ENCODE data around the gene PDK2. TPM values are rescaled to one million over a fixed set of nuclear protein-coding genes. Genes with fewer than 3 reads are reported as not detected.
A peak's percentile ranks its signal among the peaks of the same experiment; 100 is the strongest.

The PDK2 gene
- total RNA-seq, 1 donor from 2014 or later, result 17.5 TPM

DNA sequence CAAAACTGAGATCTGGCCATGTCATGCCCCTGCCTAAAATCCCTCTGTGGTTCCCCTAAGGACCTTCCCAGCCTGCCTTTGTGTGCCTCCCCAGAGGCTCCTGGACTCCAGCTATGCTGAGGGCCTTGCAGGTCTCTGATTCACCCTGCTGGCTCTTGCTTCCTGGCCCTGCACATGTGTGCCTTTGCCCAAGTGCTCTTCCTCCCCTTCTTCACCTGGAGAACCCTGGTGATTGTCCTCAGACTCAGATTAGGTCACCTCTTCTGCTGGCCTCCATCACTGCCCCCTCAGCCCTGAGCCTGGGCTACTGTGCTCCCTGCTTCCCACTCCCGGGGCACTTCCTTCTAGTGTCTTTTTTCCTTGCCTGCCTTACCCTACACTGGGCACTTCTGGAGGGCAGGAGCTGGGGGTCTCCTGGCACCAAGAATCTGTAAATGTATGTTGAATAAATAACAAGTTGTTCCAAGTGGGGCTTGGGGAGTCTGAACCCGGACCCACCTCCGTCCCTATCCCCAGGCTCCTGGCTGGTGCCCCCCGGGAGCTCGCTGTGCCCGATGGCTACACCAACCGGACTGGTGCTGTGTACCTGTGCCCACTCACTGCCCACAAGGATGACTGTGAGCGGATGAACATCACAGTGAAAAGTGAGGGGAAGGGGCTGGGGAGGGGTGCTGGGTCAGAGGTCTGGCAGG, 31.4 kb upstream of the PDK2 start:
- DNase-seq (ENCODE audit: low read depth), result no peak
- H3K4me3 ChIP-seq (ENCODE audit: low read depth, low read length), result peak overlapping the region; percentile 10
- TF ChIP-seq, protein P1, sequence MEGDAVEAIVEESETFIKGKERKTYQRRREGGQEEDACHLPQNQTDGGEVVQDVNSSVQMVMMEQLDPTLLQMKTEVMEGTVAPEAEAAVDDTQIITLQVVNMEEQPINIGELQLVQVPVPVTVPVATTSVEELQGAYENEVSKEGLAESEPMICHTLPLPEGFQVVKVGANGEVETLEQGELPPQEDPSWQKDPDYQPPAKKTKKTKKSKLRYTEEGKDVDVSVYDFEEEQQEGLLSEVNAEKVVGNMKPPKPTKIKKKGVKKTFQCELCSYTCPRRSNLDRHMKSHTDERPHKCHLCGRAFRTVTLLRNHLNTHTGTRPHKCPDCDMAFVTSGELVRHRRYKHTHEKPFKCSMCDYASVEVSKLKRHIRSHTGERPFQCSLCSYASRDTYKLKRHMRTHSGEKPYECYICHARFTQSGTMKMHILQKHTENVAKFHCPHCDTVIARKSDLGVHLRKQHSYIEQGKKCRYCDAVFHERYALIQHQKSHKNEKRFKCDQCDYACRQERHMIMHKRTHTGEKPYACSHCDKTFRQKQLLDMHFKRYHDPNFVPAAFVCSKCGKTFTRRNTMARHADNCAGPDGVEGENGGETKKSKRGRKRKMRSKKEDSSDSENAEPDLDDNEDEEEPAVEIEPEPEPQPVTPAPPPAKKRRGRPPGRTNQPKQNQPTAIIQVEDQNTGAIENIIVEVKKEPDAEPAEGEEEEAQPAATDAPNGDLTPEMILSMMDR (conservative IDR thresholded peaks at IDR 0.05; ENCODE audit: low read depth, low read length), result no peak

DNA sequence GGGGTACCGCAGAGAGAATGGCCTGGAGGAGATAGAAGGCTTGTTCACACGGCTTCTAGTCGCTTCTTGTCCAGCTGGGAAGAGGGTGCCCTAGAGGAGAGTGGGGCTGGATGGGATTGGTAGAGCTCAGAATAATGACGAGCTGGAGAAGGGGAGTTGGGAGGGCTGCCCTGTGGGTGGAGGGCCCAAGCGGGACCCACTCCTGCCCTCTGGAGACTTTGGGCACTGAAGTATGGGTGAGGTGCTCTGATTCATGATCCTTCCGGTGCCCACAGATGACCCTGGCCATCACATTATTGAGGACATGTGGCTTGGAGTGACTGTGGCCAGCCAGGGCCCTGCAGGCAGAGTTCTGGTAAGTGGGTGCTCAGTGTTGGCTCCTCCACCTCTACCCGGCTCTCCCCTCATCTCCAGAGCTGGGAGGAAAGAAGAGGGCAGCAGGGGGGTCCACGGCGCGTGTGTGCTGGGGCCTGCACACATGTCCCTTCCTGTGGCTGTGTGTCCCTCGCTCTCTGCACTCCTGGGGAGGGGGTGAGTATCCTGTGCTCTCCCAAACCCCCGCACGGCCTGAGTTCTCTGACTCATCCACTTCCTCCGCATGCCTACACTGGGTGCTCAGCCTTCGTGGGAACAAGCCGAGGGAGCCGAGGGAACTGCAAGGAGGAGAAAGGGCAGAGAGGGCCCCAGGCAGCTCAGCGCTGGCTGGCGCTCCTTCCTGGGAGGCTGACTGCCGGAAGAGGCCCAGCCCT, 30.7 kb upstream of the PDK2 start:
- DNase-seq (ENCODE audit: low read depth), result no peak
- H3K4me3 ChIP-seq (ENCODE audit: low read depth, low read length), result peak overlapping the region; percentile 10
- TF ChIP-seq, protein P1 (conservative IDR thresholded peaks at IDR 0.05; ENCODE audit: low read depth, low read length), result no peak

DNA sequence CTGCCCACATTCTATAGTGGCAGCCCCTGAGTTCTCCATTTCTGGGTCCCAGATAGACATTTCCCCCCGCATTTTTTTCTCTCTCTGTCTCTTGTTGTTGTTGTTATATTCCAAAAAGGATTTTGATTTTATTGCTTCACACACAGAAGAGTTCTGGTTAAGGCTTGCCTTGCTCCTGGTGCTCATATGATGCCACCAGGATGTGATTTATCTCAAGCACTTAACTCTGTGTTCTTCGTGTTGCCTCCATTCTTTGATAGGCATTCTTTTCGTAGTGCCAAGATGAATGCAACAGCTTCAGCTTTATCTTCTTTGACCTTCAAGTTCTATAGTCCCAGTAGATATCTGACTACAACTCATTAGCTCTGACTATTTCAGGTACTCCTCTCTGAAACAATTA, 30.1 kb upstream of the PDK2 start:
- no peak overlapping the region for H3K4me3 ChIP-seq (ENCODE audit: low read depth, low read length)
- TF ChIP-seq, protein P1 (conservative IDR thresholded peaks at IDR 0.05; ENCODE audit: low read depth, low read length), result no peak

DNA sequence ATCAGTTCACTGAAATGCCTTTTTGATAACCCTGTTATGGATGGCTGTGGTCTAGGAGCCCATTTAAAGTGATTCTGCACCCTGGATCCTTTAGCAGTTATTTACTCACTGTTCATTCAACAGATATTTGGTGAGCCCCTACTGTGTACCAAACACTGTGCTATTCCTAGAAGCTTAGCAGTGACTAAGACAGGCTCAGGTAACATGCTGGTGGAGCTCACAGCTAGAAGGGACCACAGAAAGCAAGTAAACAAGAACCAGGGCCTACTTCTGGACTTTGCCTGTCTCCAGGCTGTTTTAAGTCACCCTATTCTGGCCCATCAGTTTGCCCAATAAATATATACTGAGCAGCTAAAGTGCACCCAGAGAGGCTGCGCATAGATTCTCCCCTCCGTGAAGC, 28.2 kb upstream of the PDK2 start:
- DNase-seq (ENCODE audit: low read depth), result no peak
- TF ChIP-seq, protein P1 (conservative IDR thresholded peaks at IDR 0.05; ENCODE audit: low read depth, low read length), result no peak
- H3K4me3 ChIP-seq (ENCODE audit: low read depth, low read length), result no peak overlapping the region

More for the DNA sequence above, 30.1 kb upstream of the PDK2 start:
- no peak for DNase-seq (ENCODE audit: low read depth)

DNA sequence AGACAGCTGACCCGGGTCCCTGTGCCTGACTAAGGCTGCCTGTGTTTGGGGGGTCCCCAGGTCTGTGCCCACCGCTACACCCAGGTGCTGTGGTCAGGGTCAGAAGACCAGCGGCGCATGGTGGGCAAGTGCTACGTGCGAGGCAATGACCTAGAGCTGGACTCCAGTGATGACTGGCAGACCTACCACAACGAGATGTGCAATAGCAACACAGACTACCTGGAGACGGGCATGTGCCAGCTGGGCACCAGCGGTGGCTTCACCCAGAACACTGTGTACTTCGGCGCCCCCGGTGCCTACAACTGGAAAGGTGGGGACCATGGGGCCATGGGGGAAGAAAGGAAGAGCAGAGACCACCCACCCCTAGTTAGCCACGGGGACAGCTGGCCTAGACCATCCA, 27.2 kb upstream of the PDK2 start:
- TF ChIP-seq, protein P1 (conservative IDR thresholded peaks at IDR 0.05; ENCODE audit: low read depth, low read length), result no peak
- no peak for DNase-seq (ENCODE audit: low read depth)
- H3K4me3 ChIP-seq (ENCODE audit: low read depth, low read length), result no peak overlapping the region

DNA sequence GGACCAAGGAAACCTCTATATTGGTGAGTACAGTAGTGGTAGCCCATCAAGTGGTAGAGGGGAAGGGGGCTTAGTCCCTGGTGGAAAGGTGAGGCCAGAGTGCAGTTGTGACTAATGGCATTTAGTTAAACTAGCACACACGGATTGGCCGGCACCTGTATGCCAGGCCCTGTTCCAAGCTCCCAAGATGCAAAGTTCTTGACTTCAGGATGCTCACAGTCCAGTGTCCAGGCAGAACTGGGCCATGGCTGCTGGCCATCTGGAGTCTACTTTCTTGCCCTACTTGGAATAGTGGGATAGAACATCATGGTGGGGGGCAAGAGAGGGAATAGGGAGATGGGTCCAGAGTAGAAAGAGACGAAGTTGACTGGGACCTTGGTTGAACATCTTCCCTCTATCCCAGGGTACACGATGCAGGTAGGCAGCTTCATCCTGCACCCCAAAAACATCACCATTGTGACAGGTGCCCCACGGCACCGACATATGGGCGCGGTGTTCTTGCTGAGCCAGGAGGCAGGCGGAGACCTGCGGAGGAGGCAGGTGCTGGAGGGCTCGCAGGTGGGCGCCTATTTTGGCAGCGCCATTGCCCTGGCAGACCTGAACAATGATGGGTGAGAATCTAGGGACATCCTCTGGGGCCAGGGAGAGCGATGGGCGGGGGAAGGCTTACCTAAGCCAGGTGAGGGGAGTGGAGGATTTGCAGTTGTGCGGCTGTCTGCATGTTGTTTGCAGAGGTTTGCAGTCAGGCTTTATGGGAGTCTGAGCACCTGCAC, 24.1 kb upstream of the PDK2 start:
- DNase-seq (ENCODE audit: low read depth), result no peak
- TF ChIP-seq, protein P1 (conservative IDR thresholded peaks at IDR 0.05; ENCODE audit: low read depth, low read length), result no peak
- no peak overlapping the region for H3K4me3 ChIP-seq (ENCODE audit: low read depth, low read length)
